Lower lobe of right lung (tissue), 2 donors: ENCODE results near the gene GRIFIN. TPM values are rescaled to one million over a fixed set of nuclear protein-coding genes. Genes with fewer than 3 reads are reported as not detected.
A peak's percentile ranks its signal among the peaks of the same experiment; 100 is the strongest.

Source experiments
- ATAC-seq, 2 donors: fragments of 200-7000 bp; cut with Tn5 transposase; one replicate each; pipeline ENCODE4 v1.9.1; 2020 to 2022; ENCODE audit warnings: mild to moderate bottlenecking in 2 of 2, moderate library complexity in 2 of 2
- DNase-seq: peaks from one replicate; pipeline ENCODE4 v3.0.0-alpha.2; 2020
- H3K27ac ChIP-seq: fragments of 200-600 bp; one replicate; pipeline ENCODE4 v1.8.0; 2022
- H3K27me3 ChIP-seq: fragments of 200-600 bp; one replicate; pipeline ENCODE4 v1.8.0; 2022; ENCODE audit warnings: low read depth
- H3K36me3 ChIP-seq: fragments of 200-600 bp; one replicate; pipeline ENCODE4 v1.8.0; 2022; ENCODE audit warnings: mild to moderate bottlenecking
- H3K4me1 ChIP-seq: fragments of 200-600 bp; one replicate; pipeline ENCODE4 v1.8.0; 2022
- H3K4me3 ChIP-seq: fragments of 200-600 bp; one replicate; pipeline ENCODE4 v1.8.0; 2022; ENCODE audit warnings: mild to moderate bottlenecking
- H3K9me3 ChIP-seq: fragments of 200-600 bp; one replicate; pipeline ENCODE4 v1.8.0; 2022
- intact Hi-C: fragments of 100-400 bp; cut with DNase I; formaldehyde crosslinking; loops from one replicate; pipeline ENCODE4 v1.11.0; 2022
- total RNA-seq: library from RNA; stranded (reverse); fragmentation: NEBNext Ultra II Directional; extraction: Animal tissue kit (Norgen Biotek cat#: 25700); gene quantifications from one replicate; pipeline ENCODE4 v1.2.1, GENCODE V29; 2021
- TF ChIP-seq, protein P1 (sequence below): fragments of 200-600 bp; IDR thresholded peaks from one replicate; pipeline ENCODE4 v1.8.0; 2022; ENCODE audit warnings: antibody characterized with exemption, mild to moderate bottlenecking
- donor health status: DM: no; HTN: yes; CAD: no; lungs with severe emphysema.

The GRIFIN gene
- total RNA-seq, 1 donor from 2014 or later, result not detected

DNA sequence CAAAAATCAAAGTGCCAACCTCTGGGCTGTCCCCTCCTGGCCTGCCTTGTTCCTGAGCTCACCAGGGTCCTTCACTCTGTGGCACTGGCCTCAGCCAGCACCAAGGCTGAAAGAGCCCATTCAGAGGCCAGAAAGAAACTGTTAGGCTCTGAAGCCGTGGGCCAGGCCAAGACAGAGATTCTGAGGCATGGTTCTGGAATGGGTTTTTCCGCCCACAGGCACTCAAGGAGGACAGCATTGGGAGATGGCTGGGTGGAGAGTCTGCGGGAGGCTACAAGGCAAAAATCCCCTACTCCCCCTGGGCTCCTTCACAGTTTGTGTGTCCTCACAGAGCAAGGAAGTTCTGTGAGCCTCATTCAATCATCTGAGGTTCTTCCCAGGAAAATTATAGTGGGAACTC is 31.7 kb downstream of the GRIFIN start:
- Histone ChIP-seq H3K9me3 (no peaks in the 10 kb centered on the region), H3K4me1 (peaks cover 31% of the 10 kb centered on the region), H3K36me3 (peaks cover 12% of the 10 kb centered on the region), H3K27ac (peak overlapping the region; percentile 11), H3K27me3 (no peaks in the 10 kb centered on the region), H3K4me3 (no peak overlapping the region)
- TF ChIP-seq, protein P1, sequence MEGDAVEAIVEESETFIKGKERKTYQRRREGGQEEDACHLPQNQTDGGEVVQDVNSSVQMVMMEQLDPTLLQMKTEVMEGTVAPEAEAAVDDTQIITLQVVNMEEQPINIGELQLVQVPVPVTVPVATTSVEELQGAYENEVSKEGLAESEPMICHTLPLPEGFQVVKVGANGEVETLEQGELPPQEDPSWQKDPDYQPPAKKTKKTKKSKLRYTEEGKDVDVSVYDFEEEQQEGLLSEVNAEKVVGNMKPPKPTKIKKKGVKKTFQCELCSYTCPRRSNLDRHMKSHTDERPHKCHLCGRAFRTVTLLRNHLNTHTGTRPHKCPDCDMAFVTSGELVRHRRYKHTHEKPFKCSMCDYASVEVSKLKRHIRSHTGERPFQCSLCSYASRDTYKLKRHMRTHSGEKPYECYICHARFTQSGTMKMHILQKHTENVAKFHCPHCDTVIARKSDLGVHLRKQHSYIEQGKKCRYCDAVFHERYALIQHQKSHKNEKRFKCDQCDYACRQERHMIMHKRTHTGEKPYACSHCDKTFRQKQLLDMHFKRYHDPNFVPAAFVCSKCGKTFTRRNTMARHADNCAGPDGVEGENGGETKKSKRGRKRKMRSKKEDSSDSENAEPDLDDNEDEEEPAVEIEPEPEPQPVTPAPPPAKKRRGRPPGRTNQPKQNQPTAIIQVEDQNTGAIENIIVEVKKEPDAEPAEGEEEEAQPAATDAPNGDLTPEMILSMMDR, result no peak
- intact Hi-C loops, result no loop called here
- DNase-seq (no peak), ATAC-seq (peak in 1 of 2 donors; percentile 3)

DNA sequence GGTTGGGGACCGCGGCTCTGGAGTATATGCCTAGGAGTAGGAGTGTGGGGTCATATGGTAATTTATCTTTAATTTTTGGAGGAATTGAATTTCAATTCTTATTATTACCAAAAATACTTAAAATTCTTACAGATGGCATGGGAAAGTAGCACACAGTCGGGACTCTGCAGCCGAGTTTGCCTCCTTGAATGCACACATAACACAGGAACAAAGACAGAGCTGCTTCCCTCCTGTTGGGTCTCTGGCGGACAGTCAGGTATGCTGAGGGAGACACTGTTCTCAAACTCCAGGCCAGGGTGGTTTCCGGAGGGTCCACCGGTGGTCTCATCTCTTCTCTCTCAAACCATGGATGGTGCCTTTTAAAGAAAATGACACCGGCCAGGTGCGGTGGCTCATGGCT is 32.7 kb downstream of the GRIFIN start:
- Histone ChIP-seq H3K9me3 (no peaks in the 10 kb centered on the region), H3K36me3 (peaks cover 12% of the 10 kb centered on the region), H3K27me3 (no peaks in the 10 kb centered on the region), H3K4me1 (peaks cover 35% of the 10 kb centered on the region), H3K4me3 (no peak overlapping the region), H3K27ac (no peak overlapping the region)
- TF ChIP-seq, protein P1, result no peak
- intact Hi-C loops, result no loop called here
- DNase-seq (no peak), ATAC-seq (no peak)

DNA sequence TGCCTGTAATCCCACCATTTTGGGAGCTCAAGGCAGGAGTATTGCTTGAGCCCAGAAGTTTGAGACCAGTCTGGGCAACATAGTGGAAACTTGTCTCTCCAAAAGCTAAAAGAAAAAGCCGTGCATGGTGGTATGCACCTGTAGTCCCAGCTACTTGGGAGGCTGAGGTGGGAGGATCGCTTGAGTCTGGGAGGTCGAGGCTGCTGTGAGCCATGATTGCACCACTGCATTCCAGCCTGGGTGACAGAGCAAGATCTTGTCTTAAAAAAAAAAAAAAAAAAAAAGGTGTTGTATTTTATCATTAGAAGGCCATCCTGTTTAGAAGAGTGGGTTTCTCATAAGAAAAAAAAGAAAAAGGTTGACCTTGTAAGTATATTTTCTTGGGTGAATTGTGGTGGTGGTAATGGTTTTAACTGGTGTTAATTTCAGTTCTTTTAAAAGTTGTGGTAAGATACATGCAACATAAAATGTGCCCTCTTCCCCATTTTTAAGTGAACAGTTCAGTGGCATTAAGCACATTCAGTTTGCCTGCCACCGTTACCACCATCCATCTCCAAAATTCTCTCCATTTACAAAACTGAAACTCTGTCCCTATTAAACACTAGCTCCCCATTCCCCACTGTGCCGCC is 34.7 kb downstream of the GRIFIN start:
- DNase-seq, result no peak
- peaks cover 15% of the 10 kb centered on the region for H3K36me3 ChIP-seq
- no peak for ATAC-seq
- no peak overlapping the region for H3K4me3 ChIP-seq
- no peaks in the 10 kb centered on the region for H3K9me3 ChIP-seq
- intact Hi-C loops, result no loop called here
- no peak overlapping the region for H3K27ac ChIP-seq
- H3K4me1 ChIP-seq, result peaks cover 53% of the 10 kb centered on the region
- TF ChIP-seq, protein P1, result no peak
- H3K27me3 ChIP-seq, result no peaks in the 10 kb centered on the region

DNA sequence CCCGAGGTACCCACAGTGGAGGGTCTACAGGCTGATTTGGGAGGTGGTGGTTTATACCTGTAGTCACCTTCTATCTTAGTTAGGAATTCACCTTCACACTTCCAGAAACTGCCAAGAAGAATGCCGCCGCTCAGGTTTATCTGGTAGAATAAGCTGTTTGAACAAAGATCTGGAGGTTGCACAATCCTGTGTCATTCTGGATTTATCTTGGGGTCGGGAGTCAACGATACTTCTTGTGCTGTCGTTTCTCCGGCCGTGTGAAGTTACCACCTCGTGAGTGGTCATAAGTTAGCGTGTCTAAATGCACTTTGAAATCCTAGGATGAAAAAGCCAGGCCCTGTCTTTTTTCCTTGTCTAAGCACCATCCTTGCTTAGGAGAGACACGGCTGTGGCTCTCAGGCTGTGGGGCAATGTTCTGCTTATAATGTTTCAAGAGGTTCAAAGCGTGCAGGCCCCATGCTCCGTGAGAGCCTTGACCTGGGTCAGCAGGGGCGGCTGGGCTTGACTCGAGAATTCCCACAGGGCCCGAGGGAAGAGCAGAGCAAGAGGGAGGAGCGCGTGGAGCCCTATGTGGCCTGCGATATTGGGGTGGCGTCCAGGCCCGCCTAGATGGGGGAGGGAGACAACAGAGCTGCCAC is 35.5 kb downstream of the GRIFIN start:
- TF ChIP-seq, protein P1, result no peak
- Histone ChIP-seq H3K9me3 (no peaks in the 10 kb centered on the region), H3K4me3 (no peak overlapping the region), H3K4me1 (peaks cover 56% of the 10 kb centered on the region), H3K27ac (peak overlapping the region; percentile 64), H3K36me3 (peaks cover 21% of the 10 kb centered on the region), H3K27me3 (no peaks in the 10 kb centered on the region)
- ATAC-seq, result peak; percentile 62 to 76
- DNase-seq, result no peak
- intact Hi-C loops, result no loop called here

DNA sequence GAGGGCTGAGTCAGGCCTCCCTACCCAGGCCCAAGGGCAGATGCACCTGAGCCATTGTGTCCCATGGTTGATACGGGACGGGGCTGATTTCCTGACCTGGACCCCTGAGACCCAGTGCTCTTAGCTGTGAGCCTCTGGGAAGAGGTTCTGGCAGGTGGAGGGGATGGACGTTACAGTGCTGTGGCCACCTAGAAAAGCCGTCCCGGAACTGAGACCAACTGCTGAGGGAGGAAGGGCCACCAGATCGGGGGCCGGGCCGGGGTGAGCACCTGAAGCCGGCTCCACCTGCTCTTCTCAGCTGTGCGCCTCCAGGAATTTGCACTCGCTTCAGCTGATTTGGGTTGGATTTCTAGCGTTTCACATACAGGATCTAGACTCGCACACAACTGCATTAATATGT is 37.4 kb downstream of the GRIFIN start:
- Histone ChIP-seq H3K27me3 (no peaks in the 10 kb centered on the region), H3K36me3 (peaks cover 39% of the 10 kb centered on the region), H3K4me3 (no peak overlapping the region), H3K9me3 (no peaks in the 10 kb centered on the region), H3K27ac (no peak overlapping the region), H3K4me1 (peaks cover 52% of the 10 kb centered on the region)
- TF ChIP-seq, protein P1, result no peak
- DNase-seq (no peak), ATAC-seq (no peak)
- intact Hi-C loops, result no loop called here
